Muscle layer of colon (tissue), 2 donors: Measurements from ENCODE around the gene ADAMTS2.

Experiments
- H3K27ac ChIP-seq: one replicate; pipeline ENCODE4 v1.7.0; 2013; ENCODE audit warnings: low read depth, mild to moderate bottlenecking, low read length, moderate library complexity
- H3K27me3 ChIP-seq, 2 donors: one replicate each; pipeline ENCODE4 v1.7.0; 2013; ENCODE audit warnings: low read length in 2 of 2, mild to moderate bottlenecking in 2 of 2; ENCODE audit not compliant: insufficient read depth in 2 of 2, control insufficient read depth in 1 of 2
- H3K36me3 ChIP-seq: one replicate; pipeline ENCODE4 v1.7.0; 2013; ENCODE audit warnings: mild to moderate bottlenecking, low read length; ENCODE audit not compliant: insufficient read depth
- H3K4me1 ChIP-seq: one replicate; pipeline ENCODE4 v1.7.0; 2013; ENCODE audit warnings: mild to moderate bottlenecking, low read length; ENCODE audit not compliant: insufficient read depth
- H3K4me3 ChIP-seq, 2 donors: one replicate each; pipeline ENCODE4 v1.7.0; 2013; ENCODE audit warnings: low read length in 2 of 2, low read depth in 1 of 2, mild to moderate bottlenecking in 1 of 2, moderate library complexity in 1 of 2
- H3K9ac ChIP-seq: one replicate; pipeline ENCODE4 v1.7.0; 2013; ENCODE audit warnings: low read length
- H3K9me3 ChIP-seq: one replicate; pipeline ENCODE4 v1.7.0; 2013; ENCODE audit warnings: mild to moderate bottlenecking, low read length
- donor health status: abdominal sarcoma.
- donor health status: Adenocarcinoma of cecum.

ADAMTS2 gene

GRCh38 chr5:179370490-179371120 is 25.3 kb upstream of the ADAMTS2 start:
- Histone ChIP-seq H3K4me3 (no peak overlapping the region), H3K9ac (no peak overlapping the region), H3K27me3 (peaks cover 0 to 9% of the 10 kb centered on the region in 2 donors), H3K4me1 (no peaks in the 10 kb centered on the region), H3K36me3 (no peaks in the 10 kb centered on the region), H3K27ac (no peak overlapping the region), H3K9me3 (no peaks in the 10 kb centered on the region)

- Histone ChIP-seq H3K9ac (no peak overlapping the region), H3K27ac (no peak overlapping the region), H3K36me3 (no peaks in the 10 kb centered on the region), H3K9me3 (no peaks in the 10 kb centered on the region), H3K4me3 (no peak overlapping the region), H3K27me3 (peaks cover 0 to 9% of the 10 kb centered on the region in 2 donors), H3K4me1 (no peaks in the 10 kb centered on the region)
These were observed 24.2 kb upstream of the ADAMTS2 start for GRCh38 chr5:179369530-179369884.

GRCh38 chr5:179368806-179369529 is 23.7 kb upstream of the ADAMTS2 start:
- H3K4me1 ChIP-seq: no peaks in the 10 kb centered on the region
- no peaks in the 10 kb centered on the region for H3K36me3 ChIP-seq
- no peak overlapping the region for H3K9ac ChIP-seq
- no peak overlapping the region for H3K4me3 ChIP-seq
- no peaks in the 10 kb centered on the region for H3K9me3 ChIP-seq
- H3K27ac ChIP-seq: no peak overlapping the region
- H3K27me3 ChIP-seq: peaks cover 0 to 9% of the 10 kb centered on the region in 2 donors

- H3K27me3 ChIP-seq: peaks cover 0 to 9% of the 10 kb centered on the region in 2 donors
- H3K9me3 ChIP-seq: no peaks in the 10 kb centered on the region
- H3K4me1 ChIP-seq: no peaks in the 10 kb centered on the region
- no peaks in the 10 kb centered on the region for H3K36me3 ChIP-seq
- no peak overlapping the region for H3K4me3 ChIP-seq
- no peak overlapping the region for H3K9ac ChIP-seq
- no peak overlapping the region for H3K27ac ChIP-seq
These were observed 23.0 kb upstream of the ADAMTS2 start for GRCh38 chr5:179368126-179368805.

- no peak overlapping the region for H3K4me3 ChIP-seq
- H3K36me3 ChIP-seq: no peaks in the 10 kb centered on the region
- H3K27me3 ChIP-seq: peaks cover 0 to 9% of the 10 kb centered on the region in 2 donors
- H3K27ac ChIP-seq: no peak overlapping the region
- H3K9me3 ChIP-seq: no peaks in the 10 kb centered on the region
- no peaks in the 10 kb centered on the region for H3K4me1 ChIP-seq
- H3K9ac ChIP-seq: no peak overlapping the region
These were observed 22.2 kb upstream of the ADAMTS2 start for GRCh38 chr5:179367491-179367890.

- H3K9me3 ChIP-seq: no peaks in the 10 kb centered on the region
- H3K27me3 ChIP-seq: peaks cover 0 to 6% of the 10 kb centered on the region in 2 donors
- no peak overlapping the region for H3K9ac ChIP-seq
- no peaks in the 10 kb centered on the region for H3K36me3 ChIP-seq
- H3K4me1 ChIP-seq: no peaks in the 10 kb centered on the region
- no peak overlapping the region for H3K4me3 ChIP-seq
- H3K27ac ChIP-seq: no peak overlapping the region
These were observed 17.1 kb upstream of the ADAMTS2 start for GRCh38 chr5:179362355-179362754.

- H3K9ac ChIP-seq: no peak overlapping the region
- no peak overlapping the region for H3K4me3 ChIP-seq
- H3K36me3 ChIP-seq: no peaks in the 10 kb centered on the region
- H3K4me1 ChIP-seq: no peaks in the 10 kb centered on the region
- H3K9me3 ChIP-seq: no peaks in the 10 kb centered on the region
- peaks cover 0 to 3% of the 10 kb centered on the region in 2 donors for H3K27me3 ChIP-seq
- H3K27ac ChIP-seq: no peak overlapping the region
These were observed 15.9 kb upstream of the ADAMTS2 start for GRCh38 chr5:179361037-179361603.

GRCh38 chr5:179357031-179357430 is 11.8 kb upstream of the ADAMTS2 start:
- Histone ChIP-seq H3K9ac (no peak overlapping the region), H3K4me1 (no peaks in the 10 kb centered on the region), H3K9me3 (no peaks in the 10 kb centered on the region), H3K27me3 (no peaks in the 10 kb centered on the region), H3K27ac (no peak overlapping the region), H3K4me3 (no peak overlapping the region), H3K36me3 (no peaks in the 10 kb centered on the region)

GRCh38 chr5:179355976-179356974 is 11.0 kb upstream of the ADAMTS2 start:
- Histone ChIP-seq H3K36me3 (no peaks in the 10 kb centered on the region), H3K9ac (no peak overlapping the region), H3K27me3 (no peaks in the 10 kb centered on the region), H3K4me1 (no peaks in the 10 kb centered on the region), H3K4me3 (no peak overlapping the region), H3K9me3 (no peaks in the 10 kb centered on the region), H3K27ac (no peak overlapping the region)

- Histone ChIP-seq H3K27ac (no peak overlapping the region), H3K4me3 (no peak overlapping the region), H3K9ac (no peak overlapping the region), H3K4me1 (no peaks in the 10 kb centered on the region), H3K36me3 (no peaks in the 10 kb centered on the region), H3K27me3 (no peaks in the 10 kb centered on the region), H3K9me3 (no peaks in the 10 kb centered on the region)
These were observed 9.1 kb upstream of the ADAMTS2 start for GRCh38 chr5:179354305-179354882.
